Measurements from ENCODE around the gene CEMIP2.

The CEMIP2 gene

GRCh38 chr9:71769175-71770161 lies 1.2 kb upstream of the CEMIP2 start:
- DNase-seq (ENCODE audit: low read depth) = peak; percentile 55

- DNase-seq (ENCODE audit: low read depth) = no peak
These were observed 464 bp downstream of the CEMIP2 start for GRCh38 chr9:71767776-71768321.

- no peak for DNase-seq (ENCODE audit: low read depth)
These were observed 1.0 kb downstream of the CEMIP2 start for GRCh38 chr9:71767163-71767775.

- DNase-seq (ENCODE audit: low read depth) = no peak
These were observed 1.6 kb downstream of the CEMIP2 start for GRCh38 chr9:71766663-71767062.

GRCh38 chr9:71765693-71766092 lies 2.6 kb downstream of the CEMIP2 start:
- DNase-seq (ENCODE audit: low read depth) = no peak

GRCh38 chr9:71764891-71765290 lies 3.4 kb downstream of the CEMIP2 start:
- DNase-seq (ENCODE audit: low read depth) = no peak

- no peak for DNase-seq (ENCODE audit: low read depth)
These were observed 3.9 kb downstream of the CEMIP2 start for GRCh38 chr9:71764463-71764862.

GRCh38 chr9:71763832-71764231 lies 4.5 kb downstream of the CEMIP2 start:
- DNase-seq (ENCODE audit: low read depth) = no peak

GRCh38 chr9:71762900-71763653 lies 5.2 kb downstream of the CEMIP2 start:
- DNase-seq (ENCODE audit: low read depth) = no peak

GRCh38 chr9:71761938-71762353 lies 6.4 kb downstream of the CEMIP2 start:
- DNase-seq (ENCODE audit: low read depth) = no peak

GRCh38 chr9:71760901-71761300 lies 7.4 kb downstream of the CEMIP2 start:
- DNase-seq (ENCODE audit: low read depth) = no peak

- DNase-seq (ENCODE audit: low read depth) = no peak
These were observed 9.5 kb downstream of the CEMIP2 start for GRCh38 chr9:71758785-71759184.

GRCh38 chr9:71758277-71758676 lies 10.0 kb downstream of the CEMIP2 start:
- no peak for DNase-seq (ENCODE audit: low read depth)

GRCh38 chr9:71756753-71757152 lies 11.6 kb downstream of the CEMIP2 start:
- DNase-seq (ENCODE audit: low read depth) = no peak

GRCh38 chr9:71755869-71756268 lies 12.4 kb downstream of the CEMIP2 start:
- DNase-seq (ENCODE audit: low read depth) = no peak

GRCh38 chr9:71755230-71755629 lies 13.1 kb downstream of the CEMIP2 start:
- DNase-seq (ENCODE audit: low read depth) = no peak

GRCh38 chr9:71754151-71754550 lies 14.2 kb downstream of the CEMIP2 start:
- no peak for DNase-seq (ENCODE audit: low read depth)

GRCh38 chr9:71752928-71753327 lies 15.4 kb downstream of the CEMIP2 start:
- no peak for DNase-seq (ENCODE audit: low read depth)

- no peak for DNase-seq (ENCODE audit: low read depth)
These were observed 16.0 kb downstream of the CEMIP2 start for GRCh38 chr9:71752352-71752751.

- no peak for DNase-seq (ENCODE audit: low read depth)
These were observed 20.0 kb downstream of the CEMIP2 start for GRCh38 chr9:71748280-71748743.

- DNase-seq (ENCODE audit: low read depth) = no peak
These were observed 20.7 kb downstream of the CEMIP2 start for GRCh38 chr9:71747576-71747975.

- no peak for DNase-seq (ENCODE audit: low read depth)
These were observed 21.6 kb downstream of the CEMIP2 start for GRCh38 chr9:71746758-71747125.
